Body of pancreas (tissue), 4 donors: Measurements from ENCODE around the gene MICALL1.

Source experiments
- CTCF ChIP-seq, 7 experiments: fragments of 450-650 bp in 4 of 7; fragments of 200-600 bp in 3 of 7; sonication (generic) in 3 of 7; IDR thresholded peaks; one replicate each; pipeline ENCODE4 v1.5.1; 2016 to 2019; ENCODE audit warnings: antibody characterized with exemption in 7 of 7
- POLR2A ChIP-seq, 3 donors: fragments of 450-650 bp; IDR thresholded peaks; one replicate each; pipeline ENCODE4 v1.6.1; 2016; ENCODE audit warnings: antibody characterized with exemption in 3 of 3, mild to moderate bottlenecking in 2 of 3

GRCh38 chr22:37957232-37957631 lies 51.1 kb downstream of the MICALL1 start:
- TF ChIP-seq CTCF (IDR thresholded peaks at IDR 0.05) (no peak), POLR2A (IDR thresholded peaks at IDR 0.05) (no peak)
